HEK293 (cell line): ENCODE measurements around the gene MCTS1.

Experiments
- SP3 ChIP-seq: fragments of 450-650 bp; formaldehyde crosslinking; IDR thresholded peaks from 2 replicates; pipeline ENCODE4 v1.5.1; 2016; ENCODE audit warnings: missing biosample characterization, missing genetic modification characterization
- ZBTB8A ChIP-seq: fragments of 450-650 bp; formaldehyde crosslinking; IDR thresholded peaks from 2 replicates; pipeline ENCODE4 v1.5.1; 2016; ENCODE audit warnings: missing biosample characterization, missing genetic modification characterization
- ZNF121 ChIP-seq: fragments of 450-650 bp; formaldehyde crosslinking; IDR thresholded peaks from 2 replicates; pipeline ENCODE4 v1.5.1; 2016; ENCODE audit warnings: missing biosample characterization, missing genetic modification characterization
- ZNF157 ChIP-seq: fragments of 450-650 bp; formaldehyde crosslinking; IDR thresholded peaks from 2 replicates; pipeline ENCODE4 v1.5.1; 2016; ENCODE audit warnings: missing biosample characterization, missing genetic modification characterization
- ZNF423 ChIP-seq: fragments of 450-650 bp; formaldehyde crosslinking; IDR thresholded peaks from 2 replicates; pipeline ENCODE4 v1.5.1; 2016; ENCODE audit warnings: missing biosample characterization, missing genetic modification characterization
- ZNF510 ChIP-seq: fragments of 450-650 bp; formaldehyde crosslinking; IDR thresholded peaks from 2 replicates; pipeline ENCODE4 v1.5.1; 2018; ENCODE audit warnings: mild to moderate bottlenecking, missing genetic modification characterization, missing biosample characterization; ENCODE audit not compliant: insufficient replicate concordance
- TF ChIP-seq, protein P1 (sequence below): fragments of 450-650 bp; formaldehyde crosslinking; IDR thresholded peaks from 2 replicates; pipeline ENCODE4 v1.5.1; 2016; ENCODE audit warnings: missing biosample characterization, missing genetic modification characterization

DNA sequence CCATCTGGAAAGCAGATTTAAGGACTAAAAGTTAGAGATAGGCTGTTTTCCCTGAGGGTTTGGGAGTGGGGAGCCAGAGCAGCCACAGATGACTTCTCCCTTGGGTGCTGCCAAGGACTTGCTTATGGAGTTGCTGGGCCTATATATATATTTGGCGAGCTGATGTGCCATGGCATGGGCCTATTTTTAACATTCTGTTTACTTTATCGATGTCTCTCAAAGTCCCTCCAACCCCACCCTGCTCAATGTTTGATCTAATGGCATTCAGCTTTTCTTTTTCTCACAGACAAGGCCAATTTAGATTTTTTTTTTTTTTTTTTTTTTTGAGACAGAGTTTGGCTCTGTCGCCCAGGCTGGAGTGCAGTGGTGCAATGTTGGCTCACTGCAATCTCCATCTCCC, 37.1 kb upstream of the MCTS1 start:
- TF ChIP-seq, protein P1, sequence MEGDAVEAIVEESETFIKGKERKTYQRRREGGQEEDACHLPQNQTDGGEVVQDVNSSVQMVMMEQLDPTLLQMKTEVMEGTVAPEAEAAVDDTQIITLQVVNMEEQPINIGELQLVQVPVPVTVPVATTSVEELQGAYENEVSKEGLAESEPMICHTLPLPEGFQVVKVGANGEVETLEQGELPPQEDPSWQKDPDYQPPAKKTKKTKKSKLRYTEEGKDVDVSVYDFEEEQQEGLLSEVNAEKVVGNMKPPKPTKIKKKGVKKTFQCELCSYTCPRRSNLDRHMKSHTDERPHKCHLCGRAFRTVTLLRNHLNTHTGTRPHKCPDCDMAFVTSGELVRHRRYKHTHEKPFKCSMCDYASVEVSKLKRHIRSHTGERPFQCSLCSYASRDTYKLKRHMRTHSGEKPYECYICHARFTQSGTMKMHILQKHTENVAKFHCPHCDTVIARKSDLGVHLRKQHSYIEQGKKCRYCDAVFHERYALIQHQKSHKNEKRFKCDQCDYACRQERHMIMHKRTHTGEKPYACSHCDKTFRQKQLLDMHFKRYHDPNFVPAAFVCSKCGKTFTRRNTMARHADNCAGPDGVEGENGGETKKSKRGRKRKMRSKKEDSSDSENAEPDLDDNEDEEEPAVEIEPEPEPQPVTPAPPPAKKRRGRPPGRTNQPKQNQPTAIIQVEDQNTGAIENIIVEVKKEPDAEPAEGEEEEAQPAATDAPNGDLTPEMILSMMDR = no peak
- no peak for TF ChIP-seq ZNF157 (tag by site-specific recombination)
- no peak for TF ChIP-seq ZNF423 (tag by site-specific recombination)
- no peak for TF ChIP-seq ZBTB8A (tag by site-specific recombination)
- TF ChIP-seq ZNF510 = no peak
- no peak for TF ChIP-seq SP3
- no peak for TF ChIP-seq ZNF121 (tag by site-specific recombination)
